AG04449 (cell line): ENCODE measurements around the gene INTS2.
"Not testable (repeated sequence)": the region's sequence is repeated elsewhere in the genome, so short reads cannot be mapped to it uniquely, and the experiment has no call there.

Experiments
- CTCF ChIA-PET: fragments of 350-600 bp; formaldehyde crosslinking; extraction: SDS; loops from one replicate; lab custom pipeline; 2021; ENCODE audit warnings: antibody characterized with exemption; lab: Yijun Ruan, JAX
- POLR2A ChIA-PET: fragments of 400-600, 350-600 bp; formaldehyde crosslinking; extraction: SDS; loops from one replicate; lab custom pipeline; 2020; ENCODE audit warnings: antibody characterized with exemption, inconsistent platforms; lab: Yijun Ruan, JAX
- DNase-seq: peaks from one replicate; pipeline ENCODE4 v3.0.0-alpha.2; 2010; ENCODE audit warnings: low read depth, low spot score
- H3K4me3 ChIP-seq: 2 replicates; pipeline ENCODE4 v1.5.1; 2011; ENCODE audit warnings: low read depth, mild to moderate bottlenecking, control low read depth, low read length
- CTCF ChIP-seq: IDR thresholded peaks from one replicate; pipeline ENCODE4 v1.5.1; 2011; ENCODE audit warnings: mild to moderate bottlenecking, moderate library complexity, low read length, control low read depth, inconsistent platforms; ENCODE audit not compliant: insufficient read depth; ENCODE audit errors: missing control alignments

Gene INTS2

GRCh38 chr17:61942085-61942484 is 14.3 kb upstream of the INTS2 start:
- no peak for TF ChIP-seq CTCF
- no peak for DNase-seq
- POLR2A ChIA-PET = interaction anchor here (1.2 kb wide), 1 partner anchor 167 kb away, joined by 4 read pairs; no protein-coding TSS in a partner anchor
- CTCF ChIA-PET = interaction anchor here (0.8 to 2.0 kb wide), 3 partner anchors 91 to 530 kb away, joined by 3 to 7 read pairs (median 3); no protein-coding TSS in a partner anchor
- no peak overlapping the region for H3K4me3 ChIP-seq

- no peak for DNase-seq
- H3K4me3 ChIP-seq = peak overlapping the region; percentile 9; the same call in 1 of the 2 replicates
- TF ChIP-seq CTCF = no peak
- ChIA-PET CTCF (interaction anchor here (0.6 kb wide), 1 partner anchor 138 kb away, joined by 3 read pairs; no protein-coding TSS in a partner anchor), POLR2A (interaction anchor here (1.0 kb wide), 1 partner anchor 10 kb away, joined by 4 read pairs; no protein-coding TSS in a partner anchor)
Observed at GRCh38 chr17:61928101-61928436, 287 bp upstream of the INTS2 start.

GRCh38 chr17:61926826-61927207 is 965 bp downstream of the INTS2 start:
- ChIA-PET CTCF (interaction anchor here (1.2 kb wide), 1 partner anchor 139 kb away, joined by 4 read pairs; the partner anchor contains the start of gene MED13), POLR2A (no interaction called here)
- peak overlapping the region; percentile 89 for H3K4me3 ChIP-seq
- DNase-seq = no peak
- TF ChIP-seq CTCF = no peak

- DNase-seq, POLR2A ChIA-PET, H3K4me3 ChIP-seq, CTCF ChIA-PET: not testable (repeated sequence)
Observed at GRCh38 chr17:61915162-61915561, 12.6 kb downstream of the INTS2 start.

GRCh38 chr17:61908292-61909037 is 19.3 kb downstream of the INTS2 start:
- ChIA-PET CTCF (no interaction called here), POLR2A (no interaction called here)
- H3K4me3 ChIP-seq = no peak overlapping the region
- no peak for DNase-seq
- no peak for TF ChIP-seq CTCF

- ChIA-PET CTCF (interaction anchor here (0.9 kb wide), 2 partner anchors 12 to 203 kb away, joined by 3 read pairs; no protein-coding TSS in a partner anchor), POLR2A (no interaction called here)
- DNase-seq = no peak
- H3K4me3 ChIP-seq = no peak overlapping the region
- TF ChIP-seq CTCF = no peak
Observed at GRCh38 chr17:61907361-61907760, 20.4 kb downstream of the INTS2 start.
